Osteoblast (primary cell): ENCODE data around the gene DEGS1. TPM values are rescaled to one million over a fixed set of nuclear protein-coding genes. Genes with fewer than 3 reads are reported as not detected.

ENCODE experiments used
- DNase-seq: peaks from one replicate; pipeline ENCODE4 v3.0.0; 2011; ENCODE audit warnings: low spot score, mixed read lengths; ENCODE audit not compliant: insufficient read length; ENCODE audit errors: missing footprints
- H2AFZ ChIP-seq: 2 replicates; pipeline ENCODE4 v1.6.0; 2011; ENCODE audit warnings: mild to moderate bottlenecking, low read length
- H3K27ac ChIP-seq: 2 replicates; pipeline ENCODE4 v1.5.1; 2011; ENCODE audit warnings: mild to moderate bottlenecking, low read depth, low read length, moderate library complexity
- H3K27me3 ChIP-seq: 2 replicates; pipeline ENCODE4 v1.6.0; 2012; ENCODE audit warnings: mild to moderate bottlenecking, control low read depth, inconsistent platforms, low read length, moderate library complexity; ENCODE audit not compliant: insufficient read depth
- H3K36me3 ChIP-seq: 2 replicates; pipeline ENCODE4 v1.5.1; 2011; ENCODE audit warnings: mild to moderate bottlenecking, low read length, control low read depth, moderate library complexity; ENCODE audit not compliant: insufficient read depth
- H3K4me1 ChIP-seq: 2 replicates; pipeline ENCODE4 v1.5.1; 2011; ENCODE audit warnings: mild to moderate bottlenecking, low read length, control low read depth, moderate library complexity; ENCODE audit not compliant: insufficient read depth
- H3K4me2 ChIP-seq: 2 replicates; pipeline ENCODE4 v1.6.0; 2011; ENCODE audit warnings: mild to moderate bottlenecking, low read length; ENCODE audit not compliant: insufficient read depth
- H3K4me3 ChIP-seq: fragments of 200-600 bp; sonication (generic); 3 replicates; pipeline ENCODE4 v1.5.1; 2012; ENCODE audit warnings: mild to moderate bottlenecking, low read length, inconsistent platforms; ENCODE audit not compliant: insufficient read depth
- H3K79me2 ChIP-seq: 2 replicates; pipeline ENCODE4 v1.6.0; 2012; ENCODE audit warnings: mild to moderate bottlenecking, low read length, control low read depth, inconsistent platforms; ENCODE audit not compliant: insufficient read depth
- H3K9me3 ChIP-seq: 2 replicates; pipeline ENCODE4 v1.5.1; 2011; ENCODE audit warnings: low read depth, low read length, control low read depth
- H4K20me1 ChIP-seq: 2 replicates; pipeline ENCODE4 v1.6.0; 2012; ENCODE audit warnings: mild to moderate bottlenecking, low read length, control low read depth; ENCODE audit not compliant: insufficient read depth
- total RNA-seq: library from RNA; depleted of rRNA; stranded (reverse); fragments of >200 nt; gene quantifications from 2 replicates; pipeline ENCODE4 v1.2.3, GENCODE V29; 2012
- TF ChIP-seq, protein P1 (sequence below): IDR thresholded peaks from 2 replicates; pipeline ENCODE4 v1.5.1; 2011; ENCODE audit warnings: mild to moderate bottlenecking, low read depth, low read length, moderate library complexity; ENCODE audit errors: extremely low read depth

DEGS1 gene
- total RNA-seq, 1 donor = 85.0 TPM

DNA sequence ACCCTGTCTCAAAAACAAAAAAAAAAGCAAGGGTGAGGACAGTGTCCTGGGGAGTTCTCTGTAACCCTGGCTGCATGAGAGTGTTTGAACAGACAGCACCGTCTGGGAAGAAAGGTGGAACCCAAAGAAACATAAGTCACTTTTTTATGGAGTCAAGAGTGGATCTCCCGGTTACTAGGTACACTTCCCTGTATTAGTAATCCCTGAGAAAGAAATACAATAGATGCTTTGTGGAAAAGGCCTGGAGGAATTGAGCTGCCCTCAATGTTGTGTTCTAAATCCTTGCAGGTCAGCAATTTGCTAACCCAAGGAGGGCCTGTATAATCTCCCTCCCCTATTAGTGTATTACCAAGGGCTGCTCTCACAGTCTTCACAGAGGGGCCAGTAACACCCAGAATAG is 16.6 kb downstream of the DEGS1 start:
- Histone ChIP-seq H3K79me2 (no peaks in the 10 kb centered on the region), H3K4me2 (no peak overlapping the region), H2AFZ (no peak overlapping the region), H3K27ac (no peak overlapping the region), H3K27me3 (no peaks in the 10 kb centered on the region), H3K4me3 (no peak overlapping the region), H4K20me1 (no peaks in the 10 kb centered on the region), H3K36me3 (peaks cover 4% of the 10 kb centered on the region), H3K4me1 (peaks cover 20% of the 10 kb centered on the region), H3K9me3 (no peaks in the 10 kb centered on the region)
- peak; percentile 14 for DNase-seq
- TF ChIP-seq, protein P1, sequence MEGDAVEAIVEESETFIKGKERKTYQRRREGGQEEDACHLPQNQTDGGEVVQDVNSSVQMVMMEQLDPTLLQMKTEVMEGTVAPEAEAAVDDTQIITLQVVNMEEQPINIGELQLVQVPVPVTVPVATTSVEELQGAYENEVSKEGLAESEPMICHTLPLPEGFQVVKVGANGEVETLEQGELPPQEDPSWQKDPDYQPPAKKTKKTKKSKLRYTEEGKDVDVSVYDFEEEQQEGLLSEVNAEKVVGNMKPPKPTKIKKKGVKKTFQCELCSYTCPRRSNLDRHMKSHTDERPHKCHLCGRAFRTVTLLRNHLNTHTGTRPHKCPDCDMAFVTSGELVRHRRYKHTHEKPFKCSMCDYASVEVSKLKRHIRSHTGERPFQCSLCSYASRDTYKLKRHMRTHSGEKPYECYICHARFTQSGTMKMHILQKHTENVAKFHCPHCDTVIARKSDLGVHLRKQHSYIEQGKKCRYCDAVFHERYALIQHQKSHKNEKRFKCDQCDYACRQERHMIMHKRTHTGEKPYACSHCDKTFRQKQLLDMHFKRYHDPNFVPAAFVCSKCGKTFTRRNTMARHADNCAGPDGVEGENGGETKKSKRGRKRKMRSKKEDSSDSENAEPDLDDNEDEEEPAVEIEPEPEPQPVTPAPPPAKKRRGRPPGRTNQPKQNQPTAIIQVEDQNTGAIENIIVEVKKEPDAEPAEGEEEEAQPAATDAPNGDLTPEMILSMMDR = no peak

DNA sequence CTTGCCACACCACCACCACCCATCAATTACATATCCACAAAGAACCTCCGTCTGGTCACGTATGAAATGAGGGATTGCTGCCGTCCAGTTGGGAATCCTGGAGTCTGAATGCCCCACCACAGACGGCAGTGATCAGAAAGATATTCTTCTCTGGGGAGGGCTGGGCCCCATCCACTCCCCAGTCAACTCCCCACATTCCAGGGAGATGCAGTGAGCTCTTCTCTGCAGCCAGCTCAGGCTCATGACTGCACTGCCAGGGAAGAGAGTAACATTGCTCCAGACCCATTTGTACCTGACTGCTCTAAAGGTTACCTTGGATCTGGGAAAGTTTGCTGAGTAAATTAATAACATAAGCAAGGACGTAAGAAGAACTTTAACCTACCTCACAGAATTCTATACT is 18.3 kb downstream of the DEGS1 start:
- Histone ChIP-seq H3K79me2 (no peaks in the 10 kb centered on the region), H3K27ac (no peak overlapping the region), H3K9me3 (no peaks in the 10 kb centered on the region), H3K4me2 (no peak overlapping the region), H3K36me3 (no peaks in the 10 kb centered on the region), H2AFZ (no peak overlapping the region), H4K20me1 (no peaks in the 10 kb centered on the region), H3K27me3 (no peaks in the 10 kb centered on the region), H3K4me1 (peaks cover 30% of the 10 kb centered on the region), H3K4me3 (no peak overlapping the region)
- TF ChIP-seq, protein P1 = no peak
- no peak for DNase-seq

DNA sequence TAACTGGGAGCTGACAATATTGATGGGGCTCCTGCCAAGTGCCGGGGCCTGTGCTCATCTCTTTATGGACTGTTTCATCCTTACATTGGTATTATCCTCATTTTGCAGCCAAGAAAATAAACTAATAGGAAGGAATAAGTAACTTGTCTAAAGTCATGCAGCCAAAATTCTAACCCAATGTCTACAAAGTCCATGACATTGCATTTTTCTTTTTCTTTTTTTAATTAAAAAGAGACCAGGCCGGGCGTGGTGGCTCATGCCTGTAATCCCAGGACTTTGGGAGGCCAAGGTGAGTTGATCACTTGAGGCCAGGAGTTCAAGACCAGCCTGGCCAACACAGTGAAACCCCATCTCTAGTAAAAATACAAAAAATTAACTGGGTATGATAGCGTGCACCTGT is 18.8 kb downstream of the DEGS1 start:
- Histone ChIP-seq H2AFZ (no peak overlapping the region), H3K9me3 (no peaks in the 10 kb centered on the region), H4K20me1 (no peaks in the 10 kb centered on the region), H3K4me2 (no peak overlapping the region), H3K79me2 (no peaks in the 10 kb centered on the region), H3K4me1 (peaks cover 30% of the 10 kb centered on the region), H3K4me3 (no peak overlapping the region), H3K27me3 (no peaks in the 10 kb centered on the region), H3K27ac (no peak overlapping the region), H3K36me3 (no peaks in the 10 kb centered on the region)
- DNase-seq = no peak
- TF ChIP-seq, protein P1 = no peak

DNA sequence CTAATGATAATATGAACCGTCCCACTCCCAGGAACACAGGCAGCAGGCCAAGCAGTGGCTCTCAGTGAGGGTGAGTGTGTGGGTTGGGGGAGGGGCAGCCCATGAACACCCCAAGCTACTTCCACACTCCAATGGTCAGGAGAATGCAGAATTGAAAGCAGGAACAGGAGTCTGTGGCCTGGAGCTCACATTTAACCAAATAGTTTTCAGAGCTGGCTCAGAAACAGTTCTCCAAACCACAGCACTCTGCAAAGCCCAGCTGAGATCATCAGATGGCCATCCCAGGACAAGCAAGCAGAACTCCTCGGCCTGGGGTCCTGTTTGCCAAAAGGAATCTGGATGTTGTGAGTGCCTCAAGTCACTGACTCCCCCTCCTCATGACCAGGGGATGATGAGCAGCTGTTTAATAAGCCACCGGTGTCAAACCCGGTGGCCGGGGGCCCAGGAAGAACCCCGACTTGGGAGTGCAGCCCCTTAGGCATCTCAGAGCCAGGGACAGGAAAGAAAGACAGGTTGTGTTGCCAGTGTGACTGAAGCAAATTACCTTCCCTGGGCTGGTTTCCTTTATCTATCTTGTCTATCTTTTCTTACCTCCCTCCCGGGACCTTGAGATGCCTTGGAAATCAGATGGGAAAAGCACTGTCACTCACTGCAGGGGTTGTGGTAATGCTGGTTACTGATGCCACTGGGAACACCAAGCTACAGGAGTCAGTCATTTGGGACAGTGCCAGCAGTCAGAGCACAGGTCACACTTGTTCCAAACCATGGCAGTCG is 20.4 kb downstream of the DEGS1 start:
- H3K27ac ChIP-seq = peak overlapping the region; percentile 55

More for the DNA sequence above, 20.4 kb downstream of the DEGS1 start:
- H2AFZ ChIP-seq = peak overlapping the region; percentile 17
- H3K36me3 ChIP-seq = no peaks in the 10 kb centered on the region
- H3K4me3 ChIP-seq = no peak overlapping the region
- peak overlapping the region; percentile 41 for H3K4me2 ChIP-seq
- no peaks in the 10 kb centered on the region for H4K20me1 ChIP-seq
- no peaks in the 10 kb centered on the region for H3K9me3 ChIP-seq
- peaks cover 30% of the 10 kb centered on the region for H3K4me1 ChIP-seq
- H3K27me3 ChIP-seq = no peaks in the 10 kb centered on the region
- H3K79me2 ChIP-seq = no peaks in the 10 kb centered on the region
- TF ChIP-seq, protein P1 = no peak
- peak; percentile 89 for DNase-seq
